NCI-H1694 (cell line): ENCODE measurements around the gene WDR20.
"Not testable (repeated sequence)": the region's sequence is repeated elsewhere in the genome, so short reads cannot be mapped to it uniquely, and the experiment has no call there.

Experiments
- DNase-seq: peaks from one replicate; lab custom pipeline; 2025; lab: John Stamatoyannopoulos, UW

The WDR20 gene

GRCh38 chr14:102238131-102238530 is 98.4 kb downstream of the WDR20 start:
- DNase-seq, result no peak

GRCh38 chr14:102238766-102239165 is 99.1 kb downstream of the WDR20 start:
- DNase-seq, result no peak

DNA sequence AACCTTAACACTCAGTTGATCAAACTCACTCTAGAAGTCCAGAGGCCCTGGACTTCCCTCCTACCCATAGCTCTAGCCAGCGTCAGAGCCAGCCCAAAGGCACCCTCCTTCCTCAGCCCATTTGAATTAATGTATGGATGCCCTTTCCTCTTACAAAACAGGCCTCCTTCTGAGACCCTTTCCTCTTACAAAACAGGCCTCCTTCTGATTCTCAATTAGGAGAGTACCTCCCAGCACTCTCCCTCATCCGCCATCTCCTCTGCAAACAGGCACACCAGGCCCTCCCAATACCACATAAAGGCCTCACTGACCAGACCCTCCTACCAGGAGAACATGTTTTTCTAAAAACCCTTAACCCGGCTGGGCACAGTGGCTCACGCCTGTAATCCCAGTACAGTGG is 99.5 kb downstream of the WDR20 start:
- DNase-seq, result no peak

DNA sequence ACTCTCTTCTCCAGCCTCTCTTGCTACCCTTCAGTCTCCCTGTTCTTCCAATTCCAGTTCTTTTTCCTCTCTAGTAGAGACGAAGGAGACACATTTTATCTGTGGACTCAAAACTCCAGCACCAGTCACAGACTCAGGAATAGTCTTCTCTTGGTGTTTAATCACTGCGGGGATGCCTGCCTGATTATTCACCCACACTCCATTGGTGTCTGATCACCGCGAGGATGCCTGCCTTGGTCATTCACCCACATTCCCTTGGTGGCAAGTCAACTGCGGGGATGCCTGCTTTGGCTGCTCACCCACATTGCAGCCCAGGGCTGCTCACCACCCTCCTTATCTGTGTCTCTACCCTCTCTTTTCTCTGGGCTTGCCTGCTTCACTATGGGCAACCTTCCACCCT is 100.8 kb downstream of the WDR20 start:
- not testable (repeated sequence) for DNase-seq

DNA sequence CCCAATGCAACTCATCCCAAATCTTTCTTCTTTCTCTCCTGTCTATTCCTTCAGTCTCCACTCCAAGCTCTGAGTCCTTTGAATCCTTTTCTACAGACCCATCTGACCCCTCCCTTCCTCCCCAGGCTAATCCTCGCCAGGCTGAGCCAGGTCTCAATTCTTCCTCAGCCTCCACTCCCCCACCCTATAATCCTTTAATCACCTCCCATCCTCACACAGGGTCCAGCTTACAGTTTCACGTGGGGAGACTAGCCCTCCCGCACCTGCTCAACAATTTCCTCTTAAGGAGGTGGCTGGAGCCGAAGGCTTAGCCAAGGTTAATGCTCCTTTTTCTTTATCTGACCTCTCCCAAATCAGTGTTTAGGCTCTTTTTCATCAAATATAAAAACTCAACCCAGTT is 101.5 kb downstream of the WDR20 start:
- no peak for DNase-seq

- DNase-seq, result not testable (repeated sequence)
These were observed 104.1 kb downstream of the WDR20 start for GRCh38 chr14:102243795-102244194.

DNA sequence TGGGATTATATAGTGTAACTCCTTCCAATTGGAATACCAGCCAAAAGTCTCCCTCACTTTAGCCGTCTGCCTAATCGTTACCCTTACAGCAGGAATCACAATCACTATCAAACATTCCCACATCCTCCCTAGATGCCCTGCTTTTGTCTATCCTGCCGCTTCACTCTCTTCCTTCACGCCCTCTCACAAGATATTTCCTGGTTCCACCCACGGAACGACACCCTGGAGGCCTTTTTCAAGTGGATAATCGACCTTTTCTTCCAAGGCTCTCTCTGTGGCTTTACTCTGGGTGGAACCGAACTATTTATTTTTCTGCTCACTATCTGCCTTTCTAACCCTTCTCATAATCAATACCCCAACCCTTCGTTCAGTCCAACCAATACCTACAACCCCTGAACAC is 106.4 kb downstream of the WDR20 start:
- no peak for DNase-seq

- no peak for DNase-seq
These were observed 108.4 kb downstream of the WDR20 start for GRCh38 chr14:102248121-102248520.

DNA sequence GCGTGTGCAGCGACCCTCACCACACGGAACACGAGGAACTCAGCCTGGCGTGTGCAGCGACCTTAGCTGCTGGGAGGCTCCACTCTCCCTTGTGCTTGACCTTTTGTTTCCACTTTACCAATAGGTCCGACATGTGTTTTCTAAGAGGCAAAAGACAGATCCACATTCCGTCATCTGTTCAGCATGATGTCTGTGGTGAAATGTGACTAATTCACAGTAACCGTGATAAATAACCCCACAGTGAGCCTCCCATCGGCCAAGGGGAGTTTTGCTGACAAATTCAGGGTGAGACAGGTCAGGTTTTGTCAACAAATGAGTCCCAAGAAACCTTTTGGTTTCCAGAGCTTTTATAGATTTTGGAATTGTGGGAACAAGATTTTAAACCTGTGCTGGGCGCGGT is 109.3 kb downstream of the WDR20 start:
- no peak for DNase-seq

DNA sequence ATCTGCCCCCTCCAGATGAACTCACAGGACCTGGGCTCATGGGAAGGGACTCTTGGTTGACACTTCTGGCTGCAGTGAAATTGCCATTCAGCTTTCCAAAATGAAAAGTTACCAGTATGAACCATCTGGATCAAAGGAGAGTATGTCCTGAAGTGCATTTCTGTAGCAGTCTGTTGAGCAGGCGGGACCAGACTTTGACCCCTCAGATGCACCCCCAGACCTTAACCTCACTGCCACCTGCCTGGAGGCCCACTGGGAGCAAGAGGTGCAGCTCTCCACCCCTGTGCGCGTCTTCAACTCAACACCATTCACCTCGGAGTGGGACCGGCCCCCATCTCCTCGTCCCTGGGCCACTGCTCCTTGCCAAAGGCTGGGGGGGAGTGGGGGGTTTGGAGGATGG is 110.3 kb downstream of the WDR20 start:
- no peak for DNase-seq

DNA sequence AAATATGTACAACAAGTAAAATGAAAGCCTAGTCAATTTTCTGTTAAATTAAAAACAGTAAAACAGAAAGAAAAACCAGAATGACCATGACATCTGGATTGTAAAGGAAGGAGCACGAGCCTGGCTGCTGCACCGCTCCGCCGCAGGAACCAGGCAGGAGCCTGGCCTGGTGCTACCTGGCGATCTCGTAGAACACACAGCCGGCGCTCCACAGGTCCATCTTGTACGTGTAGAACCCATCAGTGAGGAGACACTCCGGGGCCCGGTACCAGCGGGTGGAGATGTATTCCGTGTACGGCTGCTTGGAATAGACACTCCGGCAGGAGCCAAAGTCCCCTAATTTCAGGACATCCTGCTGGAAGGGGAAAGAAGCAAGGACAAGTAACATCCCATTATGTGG is 110.9 kb downstream of the WDR20 start:
- no peak for DNase-seq

DNA sequence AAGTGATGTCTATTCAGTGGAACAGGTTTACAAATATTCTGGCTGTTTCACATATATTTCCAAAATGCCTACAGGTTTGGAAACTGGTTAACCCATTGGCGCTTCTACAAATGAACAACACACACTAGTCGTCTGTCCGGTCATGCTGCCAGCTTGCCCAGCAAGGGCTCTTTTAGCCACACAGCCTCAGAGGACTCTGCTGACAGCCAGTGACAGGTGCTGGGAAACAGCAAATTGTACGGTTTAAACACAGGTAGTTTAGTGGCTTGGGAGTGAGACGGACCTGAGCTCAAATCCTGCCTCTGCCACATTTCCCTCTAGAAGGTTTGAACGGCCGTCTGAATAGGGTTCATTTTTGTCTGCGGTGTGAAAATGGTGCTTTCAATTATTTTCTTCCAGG is 111.5 kb downstream of the WDR20 start:
- DNase-seq, result no peak

DNA sequence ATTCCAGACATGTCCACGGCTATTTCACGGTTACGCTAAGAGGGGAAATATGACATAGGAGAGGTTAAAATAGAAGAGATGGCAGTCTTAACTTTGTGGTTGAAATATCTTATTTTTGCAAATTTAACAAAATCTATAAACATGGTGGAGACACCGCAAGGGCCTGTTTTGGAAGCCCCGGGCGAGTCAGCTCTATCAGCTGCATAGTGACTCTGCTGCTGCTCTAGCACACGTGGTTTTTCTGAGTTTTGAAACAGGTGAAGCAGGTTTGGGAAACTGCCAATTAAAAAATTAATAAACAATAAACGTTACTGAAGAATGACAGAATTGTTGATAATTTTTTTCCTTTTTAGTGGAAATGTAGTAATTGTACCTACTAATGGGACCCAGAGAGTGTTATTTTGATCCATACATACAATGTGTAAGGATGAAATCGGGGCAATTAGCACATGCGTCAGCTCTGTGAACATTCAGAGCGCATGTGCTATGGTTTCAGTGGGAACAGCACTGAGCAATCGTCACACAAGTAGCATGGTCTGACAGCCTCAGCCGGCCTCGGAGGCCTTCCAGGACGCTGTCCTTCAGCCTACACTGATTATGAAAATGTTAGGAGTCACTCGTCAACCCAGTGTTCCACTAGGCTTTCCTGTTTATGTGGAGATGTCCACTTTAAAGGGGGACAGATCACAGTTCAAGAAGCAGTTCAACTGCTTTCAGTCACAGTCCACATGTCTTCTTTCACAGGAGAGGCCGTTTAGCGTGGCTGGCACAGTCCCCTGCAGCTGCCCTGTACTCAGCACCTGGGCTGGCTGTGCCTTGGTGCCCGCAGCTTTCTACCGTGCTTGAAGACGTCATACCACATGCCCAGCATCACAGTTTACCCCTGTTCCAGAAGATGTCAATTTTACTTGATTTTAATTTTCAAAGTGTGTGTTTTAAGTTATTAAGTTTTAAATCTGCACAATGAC is 113.4 kb downstream of the WDR20 start:
- DNase-seq, result no peak

DNA sequence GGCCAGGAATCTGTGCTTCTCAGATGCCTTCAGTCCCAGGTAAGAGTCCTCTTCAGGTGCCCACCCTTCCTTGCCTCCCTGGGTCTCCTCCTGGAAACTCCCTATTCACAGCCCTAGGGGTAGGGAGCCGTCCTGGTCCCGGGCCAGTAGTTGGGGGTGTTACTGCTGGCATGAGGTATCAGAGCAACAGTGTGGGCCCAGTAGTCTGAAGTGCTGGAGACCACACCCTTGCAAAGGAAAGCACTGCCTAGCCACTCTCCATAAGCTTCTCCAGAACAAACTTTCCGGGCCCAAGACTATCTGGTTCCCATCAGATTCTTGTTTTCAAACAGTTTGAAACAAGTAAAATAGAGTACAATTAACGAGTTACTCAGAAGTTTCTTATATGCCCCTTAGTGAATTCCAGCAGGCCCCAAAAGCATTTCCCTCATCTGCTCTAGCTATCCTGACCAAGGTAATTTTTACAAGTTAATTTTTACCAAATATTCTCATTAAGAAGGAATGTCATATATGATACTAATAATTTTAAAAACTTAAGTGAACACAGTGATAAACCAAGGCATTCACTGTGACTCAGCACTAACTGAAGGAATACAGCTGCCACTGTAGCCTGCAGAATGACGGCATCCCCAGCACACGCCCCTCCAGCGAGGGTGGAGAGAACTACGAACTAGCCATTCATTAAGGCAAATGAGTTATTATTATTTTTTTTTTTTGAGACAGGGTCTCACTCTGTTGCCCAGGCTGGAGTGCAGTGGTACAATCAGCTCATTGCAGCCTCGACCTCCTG is 115.9 kb downstream of the WDR20 start:
- DNase-seq, result no peak

GRCh38 chr14:102256716-102257115 is 117.0 kb downstream of the WDR20 start:
- no peak for DNase-seq

- DNase-seq, result no peak
These were observed 118.4 kb downstream of the WDR20 start for GRCh38 chr14:102258136-102258535.
